GM19023 (cell line): ENCODE data around the gene SPN.
A peak's percentile ranks its signal among the peaks of the same experiment; 100 is the strongest.
"Not testable (repeated sequence)": the region's sequence is repeated elsewhere in the genome, so short reads cannot be mapped to it uniquely, and the experiment has no call there.

Experiments
- ATAC-seq: cut with Tn5 transposase; IDR thresholded peaks from one replicate; pipeline ENCODE4 v1.9.1; 2021; ENCODE audit warnings: mild to moderate bottlenecking, moderate library complexity; ENCODE audit not compliant: unreplicated experiment

Gene SPN

DNA sequence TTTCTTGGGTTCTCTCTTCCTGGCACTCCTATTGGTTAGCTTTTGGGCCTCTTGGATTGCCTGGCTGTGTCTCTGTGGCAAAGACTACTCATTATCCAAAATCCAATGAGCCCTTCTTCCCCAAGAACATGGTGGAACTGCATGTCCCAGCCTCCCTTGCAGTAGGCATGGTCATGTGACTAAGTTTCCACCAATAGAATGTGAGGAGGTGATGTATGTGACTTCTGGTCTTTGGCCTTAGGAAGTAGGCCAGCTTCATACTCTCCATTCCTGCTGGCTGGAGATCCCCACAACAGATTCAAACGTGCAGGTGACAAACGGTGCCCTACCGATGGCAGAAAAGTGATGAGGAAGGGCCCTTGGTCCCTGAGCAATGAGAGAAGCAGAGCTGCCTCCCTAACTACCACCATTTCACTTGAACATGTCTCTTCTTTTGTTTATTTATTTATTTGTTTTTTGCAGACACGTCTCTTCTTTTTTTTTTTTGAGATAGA is 17.3 kb upstream of the SPN start:
- ATAC-seq = peak; percentile 54

- ATAC-seq = no peak
Observed at GRCh38 chr16:29646947-29647346, 16.1 kb upstream of the SPN start.

- no peak for ATAC-seq
Observed at GRCh38 chr16:29649588-29650494, 13.2 kb upstream of the SPN start.

DNA sequence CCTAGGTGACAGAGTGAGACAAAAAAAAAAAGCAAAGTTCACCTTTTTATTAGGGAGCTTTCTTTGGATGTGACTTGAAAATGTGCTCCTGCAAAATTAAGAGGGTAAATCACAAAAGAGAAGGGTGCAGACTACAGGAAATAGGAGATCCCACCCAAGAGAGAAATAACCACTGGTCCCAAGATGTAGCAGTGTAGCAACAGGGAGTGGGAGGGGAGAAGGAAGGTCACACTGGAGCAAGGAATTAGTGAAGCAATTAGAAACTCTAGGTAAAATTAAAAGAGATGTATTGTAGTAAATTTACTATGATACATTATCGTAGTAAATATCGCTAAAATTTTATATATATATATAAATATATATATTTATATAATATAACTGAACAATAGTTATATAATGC is 12.3 kb upstream of the SPN start:
- ATAC-seq = no peak

DNA sequence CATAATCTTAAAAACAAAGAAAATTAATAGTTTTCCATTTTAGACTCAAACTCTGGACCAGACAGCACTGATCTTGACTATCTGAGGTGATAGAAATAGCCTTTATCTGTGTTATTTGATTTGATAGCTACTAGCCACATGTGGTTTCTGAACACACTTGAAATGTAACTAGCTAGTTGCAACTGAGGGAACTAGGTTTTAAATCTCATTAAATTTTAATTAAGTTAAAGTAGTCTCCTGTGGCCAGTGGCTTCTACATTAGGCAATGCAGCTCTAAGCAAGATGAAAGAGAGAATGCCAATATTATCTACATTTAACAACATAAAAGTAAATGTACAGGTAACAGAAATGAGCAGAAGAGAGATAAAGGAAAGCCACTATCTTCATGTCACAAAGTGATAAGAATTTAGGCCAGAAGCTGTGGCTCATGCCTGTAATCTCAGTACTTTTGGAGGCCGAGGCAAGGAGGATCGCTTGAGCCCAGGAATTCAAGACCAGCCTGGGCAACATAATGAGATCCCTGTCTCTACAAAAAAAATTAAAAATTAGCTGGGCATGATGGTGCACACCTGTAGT is 11.2 kb upstream of the SPN start:
- no peak for ATAC-seq

DNA sequence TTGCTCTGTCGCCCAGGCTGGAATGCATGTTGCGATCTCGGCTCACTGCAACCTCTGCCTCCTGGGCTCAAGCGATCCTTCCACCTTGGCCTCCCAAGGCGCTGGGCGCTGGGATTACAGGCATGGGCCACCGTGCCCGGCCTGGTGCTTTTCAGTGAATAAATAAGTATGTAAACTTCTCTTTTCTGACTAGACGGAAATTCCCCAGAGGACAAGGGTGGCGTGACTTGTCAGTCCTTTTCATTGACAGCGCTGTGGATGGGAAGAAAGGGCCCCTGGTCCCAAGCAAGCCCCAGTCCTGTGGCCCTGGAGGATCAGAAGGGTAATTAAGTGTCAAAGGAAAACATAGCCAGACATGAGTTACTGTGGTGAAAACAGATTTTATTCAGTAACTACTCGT is 9.6 kb upstream of the SPN start:
- ATAC-seq = no peak

DNA sequence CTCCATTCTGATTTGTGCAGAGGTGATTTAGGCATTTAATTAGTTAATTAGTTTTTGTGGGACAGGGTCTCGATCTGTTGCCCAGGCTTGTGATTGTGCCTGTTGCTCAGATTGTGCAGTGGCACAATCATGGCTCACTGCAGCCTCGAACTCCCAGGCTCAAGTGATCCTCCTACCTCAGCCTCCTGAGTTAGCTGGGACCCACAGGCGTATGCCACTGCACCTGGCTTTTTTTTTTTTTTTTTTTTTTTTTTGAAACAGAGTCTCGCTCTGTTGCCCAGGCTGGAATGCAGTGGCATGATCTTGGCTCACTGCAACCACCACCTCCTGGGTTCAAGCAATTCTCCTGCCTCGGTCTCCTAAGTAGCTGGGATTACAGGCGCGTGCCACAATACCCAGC is 9.2 kb upstream of the SPN start:
- ATAC-seq = not testable (repeated sequence)

DNA sequence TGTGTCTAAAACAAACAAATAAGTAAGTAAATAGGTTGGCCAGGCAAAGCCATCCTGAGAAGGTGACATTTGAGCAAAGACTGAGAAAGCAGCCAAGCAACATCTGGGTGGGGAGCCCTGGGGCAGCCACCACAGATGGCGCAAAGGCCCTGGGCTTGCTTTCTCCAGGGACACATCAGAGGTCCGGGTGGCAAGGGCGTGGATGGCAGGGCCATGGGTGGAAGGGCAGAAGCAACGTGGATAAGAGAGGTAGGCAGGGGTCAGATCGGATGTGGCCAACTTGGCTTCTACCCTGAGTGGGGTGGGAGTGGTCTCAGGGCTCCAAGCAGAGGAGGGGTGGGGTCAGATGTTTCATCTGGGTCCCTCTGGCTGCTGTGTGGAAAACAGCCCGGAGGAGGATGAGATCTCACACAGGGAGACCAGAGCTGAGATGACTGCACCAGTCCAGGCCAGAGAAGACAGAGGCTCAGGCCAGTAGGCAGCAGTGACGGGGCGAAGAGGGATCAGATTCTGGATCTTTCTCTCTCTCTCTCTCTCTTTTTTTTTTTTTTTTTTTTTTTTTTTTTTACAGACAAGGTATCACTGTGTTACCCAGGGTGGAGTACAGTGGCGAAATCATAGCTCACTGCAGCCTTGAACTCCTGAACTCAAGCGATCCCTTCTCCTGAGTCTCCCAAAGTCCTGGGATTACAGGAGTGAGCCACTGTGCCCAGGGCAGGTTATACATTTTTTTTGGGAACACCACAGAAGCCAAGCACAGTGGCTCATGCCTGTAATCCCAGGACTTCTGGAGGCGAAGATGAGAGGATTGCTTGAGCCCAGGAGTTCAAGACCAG is 6.1 kb upstream of the SPN start:
- no peak for ATAC-seq

DNA sequence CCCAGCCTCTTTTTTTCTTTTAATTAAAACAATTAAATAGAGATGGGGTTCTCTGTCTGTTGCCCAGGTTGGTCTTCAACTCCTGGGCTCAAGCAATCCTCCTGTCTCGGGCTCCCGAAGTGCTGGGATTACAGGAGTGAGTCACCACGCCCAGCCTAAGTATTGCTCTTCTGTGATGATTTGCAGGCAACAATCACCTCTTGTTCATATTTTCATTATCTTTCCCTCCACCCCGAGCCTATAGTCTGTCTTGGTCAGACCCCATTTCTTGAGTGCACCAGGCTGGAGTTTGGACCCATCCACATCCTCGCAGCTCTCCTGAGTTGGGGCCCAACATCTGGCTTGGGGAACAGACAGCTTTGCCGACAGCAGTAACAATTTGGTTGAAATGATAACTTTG is 4.3 kb upstream of the SPN start:
- no peak for ATAC-seq

- ATAC-seq = no peak
Observed at GRCh38 chr16:29662000-29662728, 883 bp upstream of the SPN start.

DNA sequence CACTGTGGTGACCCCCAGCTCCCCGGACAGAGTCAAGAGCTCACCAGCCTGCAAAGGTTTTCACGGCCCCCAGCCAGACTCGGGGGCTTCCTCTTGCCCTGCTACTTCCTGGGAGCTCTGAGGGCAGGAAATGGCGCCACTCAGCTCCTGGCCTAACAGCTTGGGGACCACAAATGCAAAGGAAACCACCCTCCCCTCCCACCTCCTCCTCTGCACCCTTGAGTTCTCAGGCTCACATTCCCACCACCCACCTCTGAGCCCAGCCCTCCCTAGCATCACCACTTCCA is 375 bp upstream of the SPN start:
- no peak for ATAC-seq

DNA sequence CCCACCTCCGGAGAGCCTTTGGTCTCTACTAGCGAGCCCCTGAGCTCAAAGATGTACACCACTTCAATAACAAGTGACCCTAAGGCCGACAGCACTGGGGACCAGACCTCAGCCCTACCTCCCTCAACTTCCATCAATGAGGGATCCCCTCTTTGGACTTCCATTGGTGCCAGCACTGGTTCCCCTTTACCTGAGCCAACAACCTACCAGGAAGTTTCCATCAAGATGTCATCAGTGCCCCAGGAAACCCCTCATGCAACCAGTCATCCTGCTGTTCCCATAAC is 702 bp downstream of the SPN start:
- ATAC-seq = no peak

DNA sequence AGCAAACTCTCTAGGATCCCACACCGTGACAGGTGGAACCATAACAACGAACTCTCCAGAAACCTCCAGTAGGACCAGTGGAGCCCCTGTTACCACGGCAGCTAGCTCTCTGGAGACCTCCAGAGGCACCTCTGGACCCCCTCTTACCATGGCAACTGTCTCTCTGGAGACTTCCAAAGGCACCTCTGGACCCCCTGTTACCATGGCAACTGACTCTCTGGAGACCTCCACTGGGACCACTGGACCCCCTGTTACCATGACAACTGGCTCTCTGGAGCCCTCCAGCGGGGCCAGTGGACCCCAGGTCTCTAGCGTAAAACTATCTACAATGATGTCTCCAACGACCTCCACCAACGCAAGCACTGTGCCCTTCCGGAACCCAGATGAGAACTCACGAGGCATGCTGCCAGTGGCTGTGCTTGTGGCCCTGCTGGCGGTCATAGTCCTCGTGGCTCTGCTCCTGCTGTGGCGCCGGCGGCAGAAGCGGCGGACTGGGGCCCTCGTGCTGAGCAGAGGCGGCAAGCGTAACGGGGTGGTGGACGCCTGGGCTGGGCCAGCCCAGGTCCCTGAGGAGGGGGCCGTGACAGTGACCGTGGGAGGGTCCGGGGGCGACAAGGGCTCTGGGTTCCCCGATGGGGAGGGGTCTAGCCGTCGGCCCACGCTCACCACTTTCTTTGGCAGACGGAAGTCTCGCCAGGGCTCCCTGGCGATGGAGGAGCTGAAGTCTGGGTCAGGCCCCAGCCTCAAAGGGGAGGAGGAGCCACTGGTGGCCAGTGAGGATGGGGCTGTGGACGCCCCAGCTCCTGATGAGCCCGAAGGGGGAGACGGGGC is 1.3 kb downstream of the SPN start:
- ATAC-seq = no peak

DNA sequence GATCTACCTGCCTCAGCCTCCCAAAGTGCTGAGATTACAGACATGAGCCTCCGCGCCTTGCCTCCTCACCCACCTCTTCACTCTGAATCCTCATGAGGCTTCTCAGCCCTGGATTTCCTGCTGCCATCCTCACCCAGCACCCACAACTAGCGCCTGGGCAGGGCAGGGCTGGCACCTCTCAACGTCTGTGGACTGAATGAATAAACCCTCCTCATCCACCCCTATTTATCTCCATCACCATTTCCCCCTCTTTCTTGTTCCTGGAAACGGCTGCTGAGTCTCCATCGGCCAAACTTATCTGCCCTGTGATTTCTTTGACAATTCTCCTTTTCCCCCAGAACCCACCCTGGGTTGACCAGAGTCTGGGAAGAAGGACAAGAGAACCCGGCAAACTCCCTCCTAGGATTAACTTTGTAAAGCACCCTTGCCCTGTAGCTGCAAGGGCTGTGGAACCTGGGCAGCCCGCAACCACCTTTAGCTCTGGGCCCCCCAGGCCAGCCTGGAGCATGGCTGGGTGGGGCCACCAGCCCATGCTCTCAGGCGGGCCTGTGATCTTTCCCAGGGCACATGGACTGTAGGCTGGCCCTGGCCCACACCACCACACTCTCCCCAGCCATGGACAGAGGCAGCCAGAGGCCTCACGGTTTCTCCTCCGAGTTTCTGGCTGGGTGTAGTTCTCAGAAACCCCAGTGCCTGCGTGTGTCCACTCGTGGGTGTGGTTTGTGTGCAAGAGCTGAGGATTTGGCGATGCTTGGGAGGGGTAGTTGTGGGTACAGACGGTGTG is 2.4 kb downstream of the SPN start:
- ATAC-seq = no peak

GRCh38 chr16:29667322-29667610 is 4.2 kb downstream of the SPN start:
- ATAC-seq = not testable (repeated sequence)

- no peak for ATAC-seq
Observed at GRCh38 chr16:29667755-29668154, 4.7 kb downstream of the SPN start.

GRCh38 chr16:29668267-29668666 is 5.2 kb downstream of the SPN start:
- no peak for ATAC-seq

DNA sequence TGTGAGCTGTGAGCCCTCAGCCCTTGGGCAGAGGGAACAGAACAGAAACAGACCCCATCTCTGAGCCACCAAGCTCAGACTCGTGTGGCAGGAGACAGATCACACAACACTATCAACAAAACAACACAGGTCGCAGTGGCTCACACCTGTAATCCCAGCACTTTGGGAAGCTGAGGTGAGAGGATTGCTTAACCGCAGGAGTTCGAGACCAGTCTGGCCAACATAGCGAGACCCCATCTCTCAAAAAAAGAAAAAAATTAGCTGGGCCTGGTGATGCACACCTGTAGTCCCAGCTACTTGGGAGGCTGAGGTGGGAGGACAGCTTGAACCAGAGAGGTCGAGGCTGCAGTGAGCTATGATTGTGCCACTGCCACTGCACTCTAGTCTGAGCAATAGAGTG is 10.5 kb downstream of the SPN start:
- no peak for ATAC-seq

- no peak for ATAC-seq
Observed at GRCh38 chr16:29674188-29674587, 11.1 kb downstream of the SPN start.
